K562 (cell line): ENCODE results near the gene ZBTB7A. TPM values are rescaled to one million over a fixed set of nuclear protein-coding genes. Genes with fewer than 3 reads are reported as not detected.

Experiments
- ATAC-seq: fragments of 200-7000 bp; cut with Tn5 transposase; 3 replicates; pipeline ENCODE4 v1.9.1; 2020; ENCODE audit warnings: moderate library complexity
- BruUV-seq: library from RNA; stranded (reverse); fragments of 400-500 nt; replicated peaks from 2 replicates; lab custom pipeline; 2021; lab: Mats Ljungman, UMichigan
- CTCF ChIA-PET: fragments of 300-600 bp; formaldehyde crosslinking; extraction: SDS; loops from one replicate; lab custom pipeline; 2021; ENCODE audit warnings: low intra/inter-chr PET ratio; lab: Yijun Ruan, JAX
- POLR2A ChIA-PET: fragments of 300-600, 350-650 bp; sonication (Branson Sonifier 250); formaldehyde crosslinking; extraction: SDS; loops from one replicate; lab custom pipeline; 2021; ENCODE audit warnings: antibody characterized with exemption, inconsistent platforms; lab: Yijun Ruan, JAX
- DNase-seq, 4 experiments: peaks; one replicate each; pipeline versions ENCODE4 v3.0.0 to v3.0.0-alpha.2; 2011 to 2018; ENCODE audit warnings: low spot score in 3 of 4, mixed read lengths in 3 of 4; ENCODE audit errors: extremely low read depth in 1 of 4
- FAIRE-seq: peaks from 2 replicates; lab custom pipeline; 2011; peaks lifted over from hg19 to GRCh38; lab: Jason Lieb, UNC
- H2AFZ ChIP-seq: 2 replicates; pipeline ENCODE4 v1.6.0; 2011; ENCODE audit warnings: low read depth, low read length, control low read depth, inconsistent platforms
- H3K27ac ChIP-seq: fragments of 200-600 bp; 3 replicates; pipeline ENCODE4 v1.8.0; 2011; ENCODE audit warnings: low read depth, mild to moderate bottlenecking, control low read depth, inconsistent platforms, low read length, moderate library complexity, mixed read lengths; ENCODE audit errors: extremely low read depth
- H3K27me3 ChIP-seq, 2 experiments: fragments of 300-600 bp in 1 of 2; 2 replicates in 1 of 2; 3 replicates in 1 of 2; pipeline versions ENCODE4 v1.6.0 to v1.8.0; 2011; ENCODE audit warnings: inconsistent platforms in 2 of 2, low read length in 2 of 2, mild to moderate bottlenecking in 1 of 2, mixed read lengths in 1 of 2, moderate library complexity in 1 of 2; ENCODE audit not compliant: control insufficient read depth in 2 of 2, insufficient read depth in 2 of 2
- H3K36me3 ChIP-seq: fragments of 300-600 bp; 3 replicates; pipeline ENCODE4 v1.8.0; 2011; ENCODE audit warnings: mild to moderate bottlenecking, low read length, inconsistent platforms; ENCODE audit not compliant: control insufficient read depth, insufficient read depth
- H3K4me1 ChIP-seq, 2 experiments: fragments of 200-600 bp in 1 of 2; replicated peaks in 1 of 2; 2 replicates in 1 of 2; 3 replicates in 1 of 2; pipeline versions ENCODE4 v1.5.1 to v1.8.0; 2011; ENCODE audit warnings: inconsistent platforms in 2 of 2, low read length in 2 of 2, mild to moderate bottlenecking in 1 of 2, mixed read lengths in 1 of 2, moderate library complexity in 1 of 2; ENCODE audit not compliant: control insufficient read depth in 2 of 2, insufficient read depth in 2 of 2
- H3K4me2 ChIP-seq: 2 replicates; pipeline ENCODE4 v1.6.1; 2011; ENCODE audit warnings: low read length, control low read depth, inconsistent platforms, mixed read lengths; ENCODE audit not compliant: insufficient read depth
- H3K4me3 ChIP-seq: fragments of 200-600 bp; sonication (generic), shearing (Covaris generic); 2 replicates; pipeline ENCODE4 v1.5.1; 2016; ENCODE audit warnings: control low read depth, inconsistent platforms
- H3K79me2 ChIP-seq: fragments of 200-600 bp; 3 replicates; pipeline ENCODE4 v1.8.0; 2011; ENCODE audit warnings: low read length, inconsistent platforms; ENCODE audit not compliant: control insufficient read depth, insufficient read depth
- H3K9ac ChIP-seq, 2 experiments: 2 replicates each; pipeline versions ENCODE4 v1.6.0 to v1.6.1; 2011; ENCODE audit warnings: low read depth in 2 of 2, low read length in 2 of 2, control low read depth in 1 of 2, inconsistent platforms in 1 of 2, mild to moderate bottlenecking in 1 of 2, mixed read lengths in 1 of 2; ENCODE audit not compliant: insufficient read depth in 1 of 2
- H3K9me1 ChIP-seq: one replicate; pipeline ENCODE4 v1.6.0; 2011; ENCODE audit warnings: inconsistent platforms, mild to moderate bottlenecking, low read length, moderate library complexity; ENCODE audit not compliant: control insufficient read depth, insufficient read depth
- H3K9me3 ChIP-seq: replicated peaks from 2 replicates; pipeline ENCODE4 v1.5.1; 2011; ENCODE audit warnings: low read depth, low read length, inconsistent platforms; ENCODE audit not compliant: control insufficient read depth, insufficient read depth
- H4K20me1 ChIP-seq: replicated peaks from 2 replicates; pipeline ENCODE4 v1.6.1; 2011; ENCODE audit warnings: low read length, inconsistent platforms, mixed read lengths; ENCODE audit not compliant: control insufficient read depth, insufficient read depth
- ATF3 ChIP-seq, 2 experiments: fragments of 450-650 bp in 1 of 2; sonication (generic) in 1 of 2; formaldehyde crosslinking in 1 of 2; IDR thresholded peaks in 1 of 2; conservative IDR thresholded peaks in 1 of 2; 2 replicates each; pipeline versions ENCODE4 v1.6.1 to v1.8.1; 2016 to 2023; ENCODE audit warnings: mild to moderate bottlenecking in 2 of 2, moderate library complexity in 2 of 2, inconsistent platforms in 1 of 2, missing genetic modification reagents in 1 of 2
- CHD2 ChIP-seq: IDR thresholded peaks from 2 replicates; pipeline ENCODE4 v1.6.1; 2011; ENCODE audit warnings: low read depth, low read length
- HNRNPL ChIP-seq: fragments of 200-400 bp; formaldehyde crosslinking; IDR thresholded peaks from 2 replicates; pipeline ENCODE4 v1.6.1; 2017; ENCODE audit warnings: low read depth, mild to moderate bottlenecking, low read length
- KDM1A ChIP-seq, 2 experiments: fragments of 450-650 bp; IDR thresholded peaks; 2 replicates each; pipeline ENCODE4 v1.6.1; 2016; ENCODE audit warnings: mild to moderate bottlenecking in 2 of 2
- KDM5B ChIP-seq: fragments of 200-600 bp; sonication (generic); IDR thresholded peaks from 2 replicates; pipeline ENCODE4 v1.6.1; 2012; ENCODE audit warnings: low read depth, mild to moderate bottlenecking, moderate library complexity, low read length, control low read depth, inconsistent platforms; ENCODE audit not compliant: insufficient replicate concordance
- NFRKB ChIP-seq: fragments of 450-650 bp; IDR thresholded peaks from 2 replicates; pipeline ENCODE4 v1.6.1; 2016; ENCODE audit warnings: low read depth
- NFYB ChIP-seq: IDR thresholded peaks from 2 replicates; pipeline ENCODE4 v1.6.1; 2011; ENCODE audit warnings: mild to moderate bottlenecking, moderate library complexity; ENCODE audit not compliant: insufficient read length; ENCODE audit errors: extremely low read depth
- POLR2G ChIP-seq: fragments of 200-400 bp; formaldehyde crosslinking; IDR thresholded peaks from 2 replicates; pipeline ENCODE4 v1.6.1; 2017; ENCODE audit warnings: low read depth, mild to moderate bottlenecking, antibody characterized with exemption, low read length, moderate library complexity
- RBFOX2 ChIP-seq: fragments of 200-400 bp; formaldehyde crosslinking; IDR thresholded peaks from 2 replicates; pipeline ENCODE4 v1.6.1; 2017; ENCODE audit warnings: low read depth, mild to moderate bottlenecking, low read length, moderate library complexity
- RBM15 ChIP-seq: fragments of 200-400 bp; formaldehyde crosslinking; IDR thresholded peaks from 2 replicates; pipeline ENCODE4 v1.6.1; 2018; ENCODE audit warnings: mild to moderate bottlenecking, low read length, moderate library complexity; ENCODE audit not compliant: insufficient read depth
- SAP30 ChIP-seq: fragments of 200-600 bp; sonication (generic); IDR thresholded peaks from 2 replicates; pipeline ENCODE4 v1.6.1; 2012; ENCODE audit warnings: borderline replicate concordance, low read depth, mild to moderate bottlenecking, moderate library complexity, low read length, control low read depth, inconsistent platforms; ENCODE audit not compliant: insufficient read depth, poor library complexity, severe bottlenecking
- TRIM28 ChIP-seq: fragments of 450-650 bp; IDR thresholded peaks from 2 replicates; pipeline ENCODE4 v1.6.1; 2017
- ZNF282 ChIP-seq: sonication (generic); formaldehyde crosslinking; IDR thresholded peaks from 2 replicates; pipeline ENCODE4 v1.8.1; 2023; ENCODE audit warnings: missing genetic modification reagents
- ZNF583 ChIP-seq: fragments of 250-450 bp; sonication (Bioruptor Pico); IDR thresholded peaks from 2 replicates; pipeline ENCODE4 v1.4.0; 2020
- WGBS: fragments of 100-300 bp; shearing (Covaris generic); methylation state at CpG from one replicate; pipeline ENCODE4 v1.1.6; 2016; ENCODE audit warnings: low coverage, mixed read lengths; ENCODE audit not compliant: insufficient coverage; ENCODE audit errors: missing lambda C conversion rate; 5-methylcytosine and 5-hydroxymethylcytosine counted together
- in situ Hi-C: fragments of 300-500 bp; cut with MboI; formaldehyde crosslinking; loops from 4 replicates; pipeline ENCODE4 v1.15.0; 2018; ENCODE audit warnings: inconsistent platforms, mixed read lengths
- intact Hi-C: fragments of 100-400 bp; cut with micrococcal nuclease; formaldehyde crosslinking; loops from 2 replicates; pipeline ENCODE4 v1.14.2; 2022
- polyA plus RNA-seq, 8 experiments: library from polyadenylated mRNA; depleted of rRNA in 4 of 8; stranded (reverse) in 5 of 8; unstranded in 3 of 8; fragments of >200 nt; fragmentation: Nextera tagmentation in 2 of 8; fragmentation: Illumina TruSeq in 1 of 8; extraction: Ambion mirVana in 2 of 8; extraction: Trizol in 1 of 8; gene quantifications; 2 replicates each; pipeline versions ENCODE4 v1.2.1 to v1.2.3, GENCODE V29; 2011 to 2014; ENCODE audit warnings: inconsistent platforms in 1 of 8, missing spikeins in 1 of 8
- total RNA-seq, 7 experiments: library from RNA; depleted of rRNA in 6 of 7; stranded (reverse); fragments of >200 nt in 6 of 7; fragmentation: Illumina TruSeq in 2 of 7; extraction: Trizol in 2 of 7; gene quantifications; 2 replicates each; pipeline versions ENCODE4 v1.2.1 to v1.2.3, GENCODE V29; 2011 to 2021; ENCODE audit warnings: low replicate concordance in 1 of 7
- TF ChIP-seq, protein P1 (sequence below): sonication (generic); formaldehyde crosslinking; IDR thresholded peaks from 2 replicates; pipeline ENCODE4 v1.8.1; 2022; ENCODE audit warnings: missing genetic modification reagents
- TF ChIP-seq, protein P2 (sequence below): sonication (generic); formaldehyde crosslinking; IDR thresholded peaks from 2 replicates; pipeline ENCODE4 v1.9.0; 2022; ENCODE audit warnings: mild to moderate bottlenecking, missing genetic modification reagents
- TF ChIP-seq, protein P3 (sequence below): sonication (generic); formaldehyde crosslinking; IDR thresholded peaks from 2 replicates; pipeline ENCODE4 v1.8.0; 2022; ENCODE audit warnings: mild to moderate bottlenecking, missing genetic modification reagents

The ZBTB7A gene
- total and polyA plus RNA-seq, 9 of the 15 experiments (the other 6 are each of a cell fraction or from before 2014, with no cell fraction given): 0.11 to 34.0 (median 4.6) TPM

DNA sequence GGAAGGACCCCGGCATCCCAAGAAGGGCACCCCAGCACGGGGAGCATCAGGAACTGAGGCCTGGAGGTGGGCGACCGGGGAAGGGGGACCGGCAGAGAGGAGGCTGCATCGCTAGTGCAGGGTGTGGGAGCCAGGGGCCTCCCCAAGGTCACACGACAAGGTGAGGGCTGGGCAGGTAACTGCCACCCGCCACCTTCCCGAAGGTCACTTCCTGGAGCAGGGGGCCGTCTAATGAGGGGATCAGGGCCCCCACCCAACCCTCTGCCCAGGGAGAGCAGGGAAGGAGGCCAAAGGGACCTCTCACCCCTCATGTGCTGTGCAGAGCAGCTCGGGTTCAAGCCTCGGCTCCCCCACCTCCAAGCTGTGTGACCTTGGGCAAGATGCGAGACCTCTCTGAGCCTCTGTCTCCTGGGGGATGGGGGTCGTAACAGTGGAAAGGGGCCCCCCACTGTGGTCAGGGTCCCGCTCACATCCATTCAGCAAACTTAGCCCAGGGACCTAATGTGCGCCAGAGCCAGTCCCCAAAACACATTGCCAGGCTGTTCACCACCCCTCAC, 6.0 kb downstream of the ZBTB7A start:
- Histone ChIP-seq H3K27me3 (no peaks in the 10 kb centered on the region), H3K79me2 (peaks cover 95% of the 10 kb centered on the region), H2AFZ (no peak overlapping the region), H3K4me1 (peaks cover 36 to 77% of the 10 kb centered on the region in 2 experiments; a peak in 4 of 5 replicates), H3K36me3 (peaks cover 75% of the 10 kb centered on the region; the same call in 2 of the 3 replicates), H4K20me1 (peaks cover 67% of the 10 kb centered on the region), H3K27ac (peak overlapping the region; percentile 88; the same call in 2 of the 3 replicates), H3K9me3 (no peaks in the 10 kb centered on the region; the same call in 1 of the 2 replicates), H3K4me2 (peak overlapping the region; percentile 66), H3K4me3 (peak overlapping the region; percentile 33), H3K9me1 (peaks cover 20% of the 10 kb centered on the region), H3K9ac (peak overlapping the region; percentile 30 to 95; a peak in 3 of 4 replicates)
- ChIA-PET POLR2A (interaction anchor here (0.7 kb wide), 1 partner anchor 75 kb away, joined by 3 read pairs; the partner anchor contains the start of gene EEF2), CTCF (no interaction called here)
- ATAC-seq (no peak), FAIRE-seq (no peak), DNase-seq (no peak)
- in situ Hi-C loops: no loop called here
- intact Hi-C loops: loop anchor here (10.0 kb wide), 1 partner anchor 124 kb away; the partner anchor contains the start of genes ANKRD24 and SIRT6
- no TSS peak for BruUV-seq
- 85% methylated on average over 15 of the region's 16 CpGs for WGBS
- TF ChIP-seq SAP30 (no peak), HNRNPL (no peak), KDM1A (IDR thresholded peaks at IDR 0.05) (peak in 1 of 2 experiments; percentile 65; a peak in 2 of 4 replicates), KDM5B (no peak), RBM15 (no peak), NFRKB (no peak), ZNF282 (CRISPR knock-in tag) (no peak), ATF3 (IDR thresholded peaks at IDR 0.05) (no peak), ATF3 (CRISPR knock-in tag; conservative IDR thresholded peaks at IDR 0.05) (no peak), POLR2G (peak; percentile 8), RBFOX2 (peak; percentile 1; the same call in 1 of the 2 replicates), CHD2 (no peak), NFYB (no peak), TRIM28 (no peak), ZNF583 (CRISPR knock-in tag) (no peak)
- TF ChIP-seq, protein P1, sequence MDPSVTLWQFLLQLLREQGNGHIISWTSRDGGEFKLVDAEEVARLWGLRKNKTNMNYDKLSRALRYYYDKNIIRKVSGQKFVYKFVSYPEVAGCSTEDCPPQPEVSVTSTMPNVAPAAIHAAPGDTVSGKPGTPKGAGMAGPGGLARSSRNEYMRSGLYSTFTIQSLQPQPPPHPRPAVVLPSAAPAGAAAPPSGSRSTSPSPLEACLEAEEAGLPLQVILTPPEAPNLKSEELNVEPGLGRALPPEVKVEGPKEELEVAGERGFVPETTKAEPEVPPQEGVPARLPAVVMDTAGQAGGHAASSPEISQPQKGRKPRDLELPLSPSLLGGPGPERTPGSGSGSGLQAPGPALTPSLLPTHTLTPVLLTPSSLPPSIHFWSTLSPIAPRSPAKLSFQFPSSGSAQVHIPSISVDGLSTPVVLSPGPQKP: no peak
- TF ChIP-seq, protein P2, sequence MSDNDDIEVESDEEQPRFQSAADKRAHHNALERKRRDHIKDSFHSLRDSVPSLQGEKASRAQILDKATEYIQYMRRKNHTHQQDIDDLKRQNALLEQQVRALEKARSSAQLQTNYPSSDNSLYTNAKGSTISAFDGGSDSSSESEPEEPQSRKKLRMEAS: no peak
- TF ChIP-seq, protein P3, sequence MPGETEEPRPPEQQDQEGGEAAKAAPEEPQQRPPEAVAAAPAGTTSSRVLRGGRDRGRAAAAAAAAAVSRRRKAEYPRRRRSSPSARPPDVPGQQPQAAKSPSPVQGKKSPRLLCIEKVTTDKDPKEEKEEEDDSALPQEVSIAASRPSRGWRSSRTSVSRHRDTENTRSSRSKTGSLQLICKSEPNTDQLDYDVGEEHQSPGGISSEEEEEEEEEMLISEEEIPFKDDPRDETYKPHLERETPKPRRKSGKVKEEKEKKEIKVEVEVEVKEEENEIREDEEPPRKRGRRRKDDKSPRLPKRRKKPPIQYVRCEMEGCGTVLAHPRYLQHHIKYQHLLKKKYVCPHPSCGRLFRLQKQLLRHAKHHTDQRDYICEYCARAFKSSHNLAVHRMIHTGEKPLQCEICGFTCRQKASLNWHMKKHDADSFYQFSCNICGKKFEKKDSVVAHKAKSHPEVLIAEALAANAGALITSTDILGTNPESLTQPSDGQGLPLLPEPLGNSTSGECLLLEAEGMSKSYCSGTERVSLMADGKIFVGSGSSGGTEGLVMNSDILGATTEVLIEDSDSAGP (CRISPR knock-in tag): no peak
